PC-3 (cell line): ENCODE measurements around the gene HASPIN.

Experiments used
- CTCF ChIP-seq: fragments of 300-600 bp; sonication (generic); conservative IDR thresholded peaks from 2 replicates; pipeline ENCODE4 v1.5.1; 2017; ENCODE audit warnings: antibody characterized with exemption, low read depth, mild to moderate bottlenecking, low read length
- EZH2 ChIP-seq: fragments of 300-600 bp; sonication (generic); IDR thresholded peaks from one replicate; pipeline ENCODE4 v1.6.1; 2017; ENCODE audit warnings: antibody characterized with exemption, mild to moderate bottlenecking, low read length; ENCODE audit not compliant: unreplicated experiment
- EZH2phosphoT487 ChIP-seq: fragments of 300-600 bp; sonication (generic); IDR thresholded peaks from 2 replicates; pipeline ENCODE4 v1.6.1; 2018; ENCODE audit warnings: mild to moderate bottlenecking, antibody characterized with exemption, low read length, borderline replicate concordance

- no peak for TF ChIP-seq CTCF
- TF ChIP-seq EZH2, result no peak
- no peak for TF ChIP-seq EZH2phosphoT487
Measured at GRCh38 chr17:3678095-3678820, 45.4 kb upstream of the HASPIN start.
